Iris pigment epithelial cell (primary cell): ENCODE measurements around the gene PTPRD.

Experiments
- DNase-seq: peaks from one replicate; pipeline ENCODE4 v3.0.0-alpha.2; 2011; ENCODE audit warnings: low read depth

The PTPRD gene

GRCh38 chr9:8266861-8267260, 2345.9 kb downstream of the PTPRD start:
- DNase-seq = no peak

GRCh38 chr9:8265281-8265680, 2347.5 kb downstream of the PTPRD start:
- DNase-seq = no peak
